Measurements from ENCODE around the gene CACHD1.

GRCh38 chr1:64540265-64540791 is 70.4 kb downstream of the CACHD1 start:
- no peak for TF ChIP-seq CTCF (IDR thresholded peaks at IDR 0.05; ENCODE audit: low read depth, low read length)
- TF ChIP-seq POLR2A (IDR thresholded peaks at IDR 0.05; ENCODE audit: extremely low read depth, insufficient read length): no peak
- TF ChIP-seq MYC (IDR thresholded peaks at IDR 0.05; ENCODE audit: low read depth, low read length): no peak

Measured in NB4 (cell line).